Stromal cell of bone marrow (primary cell): Measurements from ENCODE around the gene ADAM17.
"Not testable (repeated sequence)": the region's sequence is repeated elsewhere in the genome, so short reads cannot be mapped to it uniquely, and the experiment has no call there.

Experiments used
- DNase-seq: peaks from one replicate; pipeline ENCODE4 v3.0.0-alpha.2; 2012; ENCODE audit warnings: low read depth

ADAM17 gene

DNA sequence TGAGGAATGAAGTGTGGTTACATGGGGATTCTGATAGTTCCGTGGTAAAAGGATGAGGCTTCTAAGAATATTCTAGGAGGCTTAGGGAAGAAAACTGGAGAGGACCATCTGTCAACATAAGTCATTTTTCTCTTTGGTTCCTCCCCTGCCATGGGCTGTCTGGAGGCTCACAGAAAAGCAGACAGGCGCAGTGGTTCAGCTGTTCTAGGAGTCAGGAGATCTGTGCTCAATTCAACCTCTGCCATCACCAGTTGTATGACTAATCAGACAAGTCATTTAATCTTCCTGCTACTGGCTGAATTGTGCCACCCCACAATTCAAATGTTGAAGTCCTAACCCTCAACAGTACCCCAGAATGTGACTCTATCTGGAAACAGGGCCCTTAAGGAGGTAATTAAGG, 36.4 kb downstream of the ADAM17 start:
- no peak for DNase-seq

GRCh38 chr2:9518780-9519179, 36.9 kb downstream of the ADAM17 start:
- no peak for DNase-seq

GRCh38 chr2:9518163-9518562, 37.5 kb downstream of the ADAM17 start:
- DNase-seq, result no peak

DNA sequence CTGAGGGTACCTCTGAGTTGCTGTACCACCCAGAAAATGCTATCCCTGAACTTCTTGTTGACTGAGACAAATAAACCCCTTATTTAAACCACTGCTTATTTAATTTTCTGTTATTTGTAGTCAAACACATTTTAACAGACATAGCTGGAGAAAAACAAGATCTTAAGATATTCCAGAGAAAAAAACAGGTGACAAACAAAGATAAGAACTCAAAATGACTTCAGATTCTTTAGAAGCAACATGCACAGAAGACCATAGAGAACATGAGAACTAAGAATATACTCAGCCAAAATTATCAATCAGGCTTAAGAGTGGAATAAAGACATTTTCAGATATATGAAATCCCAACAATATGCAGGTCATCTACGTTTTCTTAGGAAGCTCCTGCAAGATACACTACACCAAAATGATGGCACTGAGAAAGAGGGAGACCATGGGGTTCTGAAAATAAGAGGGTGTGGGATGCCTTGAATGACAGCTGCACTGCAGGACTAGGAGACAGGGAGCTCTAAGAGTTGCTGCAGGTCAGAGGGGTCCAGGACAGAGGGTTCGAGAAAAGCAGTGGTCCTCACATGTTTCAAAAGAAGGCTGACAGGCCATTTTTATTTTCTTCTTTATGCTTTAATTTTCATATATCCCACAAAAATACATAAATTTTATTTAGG, 38.4 kb downstream of the ADAM17 start:
- no peak for DNase-seq

DNA sequence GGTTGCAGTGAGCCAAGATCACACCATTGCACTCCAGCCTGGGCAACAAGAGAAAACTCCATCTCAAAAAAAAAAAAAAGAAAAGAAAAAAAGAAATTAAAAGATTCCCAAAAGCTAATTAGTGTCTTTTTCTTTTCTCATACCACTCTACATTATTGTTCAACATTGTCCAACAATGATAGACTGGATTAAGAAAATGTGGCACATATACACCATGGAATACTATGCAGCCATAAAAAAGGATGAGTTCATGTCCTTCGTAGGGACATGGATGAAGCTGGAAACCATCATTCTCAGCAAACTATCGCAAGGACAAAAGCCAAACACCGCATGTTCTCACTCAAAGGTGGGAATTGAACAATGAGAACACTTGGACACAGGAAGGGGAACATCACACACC, 41.7 kb downstream of the ADAM17 start:
- not testable (repeated sequence) for DNase-seq

GRCh38 chr2:9508931-9509330, 46.7 kb downstream of the ADAM17 start:
- DNase-seq, result no peak

GRCh38 chr2:9498210-9498609, 57.4 kb downstream of the ADAM17 start:
- DNase-seq, result peak; percentile 31

DNA sequence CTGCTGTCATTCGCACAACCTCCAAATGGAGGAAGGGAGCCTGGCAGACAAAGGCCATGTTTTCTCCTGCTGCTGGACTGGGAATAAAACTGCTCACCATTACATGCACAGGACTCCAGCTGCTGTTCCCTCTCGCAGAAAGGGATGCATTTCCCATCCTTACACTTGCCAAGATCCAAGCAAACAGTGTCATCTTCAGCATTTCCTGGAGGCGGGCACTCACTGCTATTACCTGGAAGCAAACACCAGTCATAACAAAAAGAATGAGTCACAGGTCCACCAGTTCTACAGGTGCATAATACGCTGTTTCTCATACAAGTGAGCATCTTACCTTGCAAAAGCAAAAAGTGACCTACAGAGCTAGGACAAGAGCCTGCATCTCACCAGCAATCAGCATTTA, 58.6 kb downstream of the ADAM17 start:
- no peak for DNase-seq

GRCh38 chr2:9494081-9494480, 61.5 kb downstream of the ADAM17 start:
- no peak for DNase-seq

DNA sequence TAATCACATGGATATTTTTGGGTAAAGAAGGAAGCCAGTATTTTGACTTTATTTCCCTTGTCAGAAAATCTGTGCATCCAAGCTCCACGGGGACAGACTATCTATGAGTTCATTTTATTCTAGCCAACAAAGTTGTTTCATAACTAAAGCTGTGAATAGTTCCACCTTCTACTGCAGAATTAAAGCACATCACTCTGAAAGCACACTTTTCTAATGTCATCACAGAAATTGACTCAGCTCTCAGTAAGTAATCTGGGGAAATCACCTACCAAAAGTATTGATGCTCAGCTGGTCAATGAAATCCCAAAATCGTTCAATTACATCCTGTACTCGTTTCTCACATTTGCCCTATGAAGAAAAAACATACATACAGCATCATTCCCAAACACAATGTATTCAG, 62.2 kb downstream of the ADAM17 start:
- DNase-seq, result no peak

DNA sequence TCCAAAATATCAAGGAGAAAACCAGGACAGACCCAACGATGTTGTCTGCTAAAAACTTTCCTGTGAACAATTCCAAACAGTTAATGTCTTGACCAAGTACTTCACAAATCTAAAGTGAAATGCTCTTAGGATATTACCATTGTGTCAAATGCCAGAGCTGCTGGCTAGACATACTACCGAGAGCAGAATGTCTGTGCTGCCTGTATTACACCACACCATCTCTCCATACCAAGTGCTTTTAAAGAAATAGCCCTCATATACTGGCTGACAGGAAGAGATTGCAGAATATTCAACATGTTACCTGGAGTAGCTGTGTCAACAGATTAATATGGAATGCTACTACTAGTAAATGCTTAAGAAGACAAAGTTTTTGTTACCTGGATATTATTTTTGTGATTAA, 62.7 kb downstream of the ADAM17 start:
- DNase-seq, result no peak

- no peak for DNase-seq
Measured at GRCh38 chr2:9490789-9491188, 64.8 kb downstream of the ADAM17 start.

- no peak for DNase-seq
Measured at GRCh38 chr2:9488583-9489547, 66.8 kb downstream of the ADAM17 start.

- DNase-seq, result no peak
Measured at GRCh38 chr2:9484533-9484932, 71.1 kb downstream of the ADAM17 start.

GRCh38 chr2:9483107-9483506, 72.5 kb downstream of the ADAM17 start:
- no peak for DNase-seq

GRCh38 chr2:9480157-9480556, 75.5 kb downstream of the ADAM17 start:
- no peak for DNase-seq

DNA sequence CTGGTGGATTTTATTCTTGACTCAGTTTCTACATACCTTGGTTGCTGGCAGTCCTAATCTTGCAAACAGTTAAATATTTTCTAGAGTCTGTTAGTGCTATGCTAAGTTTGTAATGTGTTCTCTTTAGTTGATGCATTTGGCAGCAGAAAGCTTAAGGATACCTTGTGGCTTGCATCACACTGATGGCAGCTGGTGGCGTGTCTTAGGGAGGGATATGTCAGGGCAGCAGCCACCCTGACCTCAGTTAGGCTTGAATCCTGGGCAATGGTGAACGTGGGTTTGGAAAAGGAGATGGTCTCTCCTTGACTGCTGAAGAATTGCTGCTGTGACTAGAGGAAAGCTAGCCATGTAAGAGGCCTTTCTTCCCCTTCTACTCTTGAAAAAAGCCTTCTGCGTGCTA, 77.1 kb downstream of the ADAM17 start:
- no peak for DNase-seq

DNA sequence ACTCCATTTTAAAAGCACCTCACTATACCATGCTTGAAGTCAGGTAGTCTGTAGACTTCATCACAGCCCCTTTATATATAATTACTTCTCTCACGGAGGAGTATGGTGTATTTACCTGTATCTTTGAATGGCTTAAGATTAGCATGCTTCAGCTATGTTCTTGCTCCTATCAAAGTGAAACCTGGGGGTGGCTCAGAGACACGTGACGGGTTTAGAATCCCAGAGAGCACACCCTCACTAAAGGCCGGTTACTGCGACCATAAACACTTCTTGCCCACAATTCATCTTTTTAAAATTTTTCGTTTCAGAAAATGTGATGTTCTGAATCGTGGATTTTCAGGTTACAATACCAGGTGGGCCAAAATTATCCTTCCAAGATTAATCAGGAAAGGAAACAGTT, 77.7 kb downstream of the ADAM17 start:
- DNase-seq, result no peak

DNA sequence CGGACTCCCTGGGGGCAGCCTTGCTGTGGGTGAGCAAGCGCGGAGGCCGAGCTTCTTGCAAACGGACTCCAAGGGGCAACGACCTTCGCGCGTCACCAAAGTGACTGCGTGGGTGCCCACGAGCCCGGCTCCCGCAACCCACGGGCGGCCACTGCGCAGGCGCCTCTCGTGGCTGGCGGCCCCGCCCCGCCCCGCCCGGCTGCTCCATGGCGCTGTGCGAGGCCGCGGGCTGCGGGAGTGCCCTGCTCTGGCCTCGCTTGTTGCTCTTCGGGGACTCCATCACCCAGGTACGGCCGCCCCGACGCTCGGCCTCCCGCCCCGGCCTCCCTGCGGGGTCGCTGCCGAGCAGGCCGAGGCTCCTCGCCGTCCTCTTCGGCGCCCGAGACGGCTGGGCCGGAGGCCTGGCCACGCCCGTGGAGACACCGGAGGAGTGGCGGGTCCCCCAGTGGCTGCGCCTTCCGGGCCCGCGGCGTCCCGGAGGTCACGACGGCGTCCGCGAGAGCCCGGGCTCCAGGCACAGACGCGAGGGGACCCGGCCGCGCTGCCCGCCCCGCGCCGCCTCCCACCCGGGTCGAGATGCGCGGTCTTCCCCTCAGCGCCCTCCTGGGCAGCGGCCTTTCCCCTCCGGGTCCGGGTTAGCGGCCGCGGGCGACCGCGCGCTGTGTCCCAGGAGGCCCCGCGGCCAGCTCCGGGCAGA, 81.1 kb downstream of the ADAM17 start, which contains the start of gene IAH1:
IAH1 (plus strand) TSS at position 191 of the 697 bp plus-strand sequence; CDS start at position 207, 16 bp downstream.
- no peak for DNase-seq

GRCh38 chr2:9473985-9474360, 81.7 kb downstream of the ADAM17 start:
- no peak for DNase-seq

GRCh38 chr2:9473308-9473984, 82.2 kb downstream of the ADAM17 start:
- DNase-seq, result no peak

- DNase-seq, result no peak
Measured at GRCh38 chr2:9472511-9472910, 83.1 kb downstream of the ADAM17 start.
